Tibial nerve (tissue), 4 donors: ENCODE data around the gene DNAAF5.

Experiments
- EP300 ChIP-seq, 2 donors: sonication (generic); formaldehyde crosslinking; IDR thresholded peaks; one replicate each; pipeline ENCODE4 v1.6.1; 2017; ENCODE audit warnings: antibody characterized with exemption in 2 of 2, mild to moderate bottlenecking in 1 of 2
- TF ChIP-seq, protein P1 (sequence below), 5 experiments: fragments of 200-600 bp in 3 of 5; fragments of 450-650 bp in 2 of 5; sonication (generic) in 3 of 5; IDR thresholded peaks; one replicate each; pipeline ENCODE4 v1.5.1; 2016 to 2019; ENCODE audit warnings: antibody characterized with exemption in 5 of 5, mild to moderate bottlenecking in 3 of 5, moderate library complexity in 2 of 5

DNA sequence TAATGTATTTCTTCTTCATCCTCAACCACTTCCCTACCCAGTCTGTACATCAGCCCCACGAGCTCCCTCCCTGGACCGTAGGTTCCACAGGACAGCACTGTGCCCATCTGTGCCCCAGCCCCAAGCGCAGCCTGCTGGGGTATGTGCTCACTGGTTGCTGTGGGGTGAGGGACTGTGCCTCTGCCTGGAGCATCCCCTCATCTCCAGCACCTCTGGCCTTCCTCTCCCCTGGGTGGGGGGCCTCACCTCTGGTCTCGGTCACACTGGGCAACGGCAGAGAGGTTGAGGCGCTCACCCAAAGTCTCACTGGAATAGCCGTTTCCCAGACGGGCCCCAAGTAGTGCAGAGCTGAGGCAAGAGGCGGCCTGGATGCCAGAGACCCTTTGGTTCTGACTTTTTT, 2.1 kb downstream of the DNAAF5 start:
- TF ChIP-seq, protein P1, sequence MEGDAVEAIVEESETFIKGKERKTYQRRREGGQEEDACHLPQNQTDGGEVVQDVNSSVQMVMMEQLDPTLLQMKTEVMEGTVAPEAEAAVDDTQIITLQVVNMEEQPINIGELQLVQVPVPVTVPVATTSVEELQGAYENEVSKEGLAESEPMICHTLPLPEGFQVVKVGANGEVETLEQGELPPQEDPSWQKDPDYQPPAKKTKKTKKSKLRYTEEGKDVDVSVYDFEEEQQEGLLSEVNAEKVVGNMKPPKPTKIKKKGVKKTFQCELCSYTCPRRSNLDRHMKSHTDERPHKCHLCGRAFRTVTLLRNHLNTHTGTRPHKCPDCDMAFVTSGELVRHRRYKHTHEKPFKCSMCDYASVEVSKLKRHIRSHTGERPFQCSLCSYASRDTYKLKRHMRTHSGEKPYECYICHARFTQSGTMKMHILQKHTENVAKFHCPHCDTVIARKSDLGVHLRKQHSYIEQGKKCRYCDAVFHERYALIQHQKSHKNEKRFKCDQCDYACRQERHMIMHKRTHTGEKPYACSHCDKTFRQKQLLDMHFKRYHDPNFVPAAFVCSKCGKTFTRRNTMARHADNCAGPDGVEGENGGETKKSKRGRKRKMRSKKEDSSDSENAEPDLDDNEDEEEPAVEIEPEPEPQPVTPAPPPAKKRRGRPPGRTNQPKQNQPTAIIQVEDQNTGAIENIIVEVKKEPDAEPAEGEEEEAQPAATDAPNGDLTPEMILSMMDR (IDR thresholded peaks at IDR 0.05): no peak
- TF ChIP-seq EP300 (IDR thresholded peaks at IDR 0.05): no peak
